H1 (cell line): ENCODE data around the gene UTP14C. TPM values are rescaled to one million over a fixed set of nuclear protein-coding genes. Genes with fewer than 3 reads are reported as not detected.
A peak's percentile ranks its signal among the peaks of the same experiment; 100 is the strongest.

Experiments
- CTCF ChIA-PET: fragments of 300-600 bp; sonication (Branson Sonifier 250); formaldehyde crosslinking; loops from one replicate; lab custom pipeline; 2021; ENCODE audit not compliant: partially characterized antibody; lab: Charles Lee
- POLR2A ChIA-PET: fragments of 300-600 bp; sonication (Branson Sonifier 250); formaldehyde crosslinking; loops from one replicate; lab custom pipeline; 2021; ENCODE audit warnings: inconsistent platforms; ENCODE audit not compliant: partially characterized antibody; lab: Charles Lee
- DNase-seq, 2 experiments: peaks; one replicate each; pipeline versions ENCODE4 v3.0.0 to v3.0.0-alpha.2; 2010 to 2022; ENCODE audit warnings: low spot score in 2 of 2, low read depth in 1 of 2, mixed read lengths in 1 of 2
- FAIRE-seq: peaks from 2 replicates; lab custom pipeline; 2011; peaks lifted over from hg19 to GRCh38; lab: Jason Lieb, UNC
- H2AFZ ChIP-seq: 2 replicates; pipeline ENCODE4 v1.8.1; 2012; ENCODE audit warnings: low read length, inconsistent platforms
- H2AK5ac ChIP-seq: 2 replicates; pipeline ENCODE4 v1.6.1; 2013; ENCODE audit warnings: low read depth, low read length
- H2BK120ac ChIP-seq: replicated peaks from 2 replicates; pipeline ENCODE3; 2013; ENCODE audit warnings: low read depth, low read length, inconsistent platforms
- H2BK12ac ChIP-seq: 2 replicates; pipeline ENCODE4 v1.6.1; 2013; ENCODE audit warnings: low read depth, low read length
- H2BK15ac ChIP-seq: 2 replicates; pipeline ENCODE4 v1.6.1; 2013; ENCODE audit warnings: low read length
- H2BK20ac ChIP-seq: 2 replicates; pipeline ENCODE4 v1.6.1; 2013; ENCODE audit warnings: low read length
- H2BK5ac ChIP-seq: 2 replicates; pipeline ENCODE4 v1.6.1; 2013; ENCODE audit warnings: low read depth, low read length
- H3K14ac ChIP-seq: 2 replicates; pipeline ENCODE4 v1.6.1; 2013; ENCODE audit warnings: inconsistent platforms; ENCODE audit not compliant: insufficient read length
- H3K18ac ChIP-seq: 2 replicates; pipeline ENCODE4 v1.6.1; 2013; ENCODE audit warnings: low read length; ENCODE audit errors: extremely low read depth
- H3K23ac ChIP-seq: 2 replicates; pipeline ENCODE4 v1.6.1; 2013; ENCODE audit warnings: inconsistent platforms; ENCODE audit not compliant: insufficient read length
- H3K23me2 ChIP-seq: 2 replicates; pipeline ENCODE4 v1.6.1; 2013; ENCODE audit warnings: low read depth, low read length
- H3K27ac ChIP-seq: 2 replicates; pipeline ENCODE4 v1.6.1; 2011; ENCODE audit warnings: low read depth, low read length, inconsistent platforms
- H3K27me3 ChIP-seq, 4 experiments: replicated peaks in 1 of 4; 1 replicate in 1 of 4; 2 replicates in 3 of 4; pipeline versions ENCODE4 v1.6.1 to v1.8.1; 2011 to 2013; ENCODE audit warnings: low read length in 3 of 4, mild to moderate bottlenecking in 3 of 4, inconsistent platforms in 2 of 4, mixed read lengths in 2 of 4, moderate library complexity in 1 of 4; ENCODE audit not compliant: control insufficient read depth in 3 of 4, insufficient read depth in 3 of 4; ENCODE audit errors: extremely low read depth in 1 of 4
- H3K36me3 ChIP-seq, 4 experiments: 2 replicates each; pipeline versions ENCODE4 v1.6.1 to v1.8.1; 2011 to 2013; ENCODE audit warnings: mild to moderate bottlenecking in 4 of 4, low read length in 3 of 4, moderate library complexity in 2 of 4, control low read depth in 1 of 4, inconsistent platforms in 1 of 4; ENCODE audit not compliant: insufficient read depth in 4 of 4, control insufficient read depth in 2 of 4
- H3K4ac ChIP-seq: replicated peaks from 2 replicates; pipeline ENCODE3; 2013; ENCODE audit warnings: low read length, low read depth, mixed read lengths, inconsistent platforms; ENCODE audit not compliant: insufficient read length
- H3K4me1 ChIP-seq, 4 experiments: replicated peaks in 1 of 4; 1 replicate in 1 of 4; 2 replicates in 3 of 4; pipeline versions ENCODE4 v1.6.1 to v1.8.1; 2011 to 2013; ENCODE audit warnings: low read length in 3 of 4, inconsistent platforms in 2 of 4, mixed read lengths in 1 of 4; ENCODE audit not compliant: insufficient read depth in 4 of 4, control insufficient read depth in 3 of 4
- H3K4me2 ChIP-seq, 2 experiments: 2 replicates each; pipeline versions ENCODE4 v1.6.1 to v1.8.1; 2011 to 2013; ENCODE audit warnings: low read depth in 2 of 2, low read length in 2 of 2, control low read depth in 1 of 2, inconsistent platforms in 1 of 2, mild to moderate bottlenecking in 1 of 2; ENCODE audit not compliant: insufficient read depth in 1 of 2
- H3K4me3 ChIP-seq, 4 experiments: fragments of 200-600, 300-600 bp in 1 of 4; sonication (generic), shearing (Covaris generic), sonication (Bioruptor Twin) in 1 of 4; 2 replicates each; pipeline versions ENCODE4 v1.5.1 to v1.8.1; 2011 to 2016; ENCODE audit warnings: low read length in 4 of 4, low read depth in 3 of 4, control low read depth in 2 of 4, inconsistent platforms in 2 of 4, mild to moderate bottlenecking in 2 of 4, mixed read lengths in 1 of 4, moderate library complexity in 1 of 4; ENCODE audit not compliant: insufficient read depth in 2 of 4; ENCODE audit errors: extremely low read depth in 1 of 4
- H3K56ac ChIP-seq: replicated peaks from 2 replicates; pipeline ENCODE3; 2013; ENCODE audit warnings: low read depth, mild to moderate bottlenecking, mixed read lengths, low read length, inconsistent platforms; ENCODE audit not compliant: insufficient read length
- H3K79me1 ChIP-seq: 2 replicates; pipeline ENCODE4 v1.6.1; 2013; ENCODE audit warnings: low read depth, low read length, control low read depth
- H3K79me2 ChIP-seq, 2 experiments: 2 replicates each; pipeline versions ENCODE4 v1.6.1 to v1.8.1; 2012 to 2013; ENCODE audit warnings: low read length in 2 of 2, mild to moderate bottlenecking in 2 of 2, inconsistent platforms in 1 of 2; ENCODE audit not compliant: insufficient read depth in 2 of 2, control insufficient read depth in 1 of 2
- H3K9ac ChIP-seq, 4 experiments: replicated peaks in 1 of 4; 1 replicate in 1 of 4; 2 replicates in 3 of 4; pipeline versions ENCODE4 v1.6.1 to v1.8.1; 2011 to 2013; ENCODE audit warnings: low read depth in 3 of 4, low read length in 3 of 4, control low read depth in 2 of 4, mild to moderate bottlenecking in 2 of 4, moderate library complexity in 2 of 4, inconsistent platforms in 1 of 4; ENCODE audit errors: extremely low read depth in 1 of 4
- H3K9me3 ChIP-seq, 2 experiments: 2 replicates each; pipeline versions ENCODE4 v1.6.1 to v1.8.1; 2012 to 2013; ENCODE audit warnings: mild to moderate bottlenecking in 2 of 2, moderate library complexity in 2 of 2, control low read depth in 1 of 2, inconsistent platforms in 1 of 2, low read depth in 1 of 2, low read length in 1 of 2, mixed read lengths in 1 of 2; ENCODE audit not compliant: insufficient read depth in 2 of 2
- H4K20me1 ChIP-seq, 2 experiments: replicated peaks in 1 of 2; 2 replicates each; pipeline versions ENCODE3 to v1.8.1; 2011 to 2013; ENCODE audit warnings: inconsistent platforms in 2 of 2, low read length in 2 of 2, mild to moderate bottlenecking in 1 of 2; ENCODE audit not compliant: insufficient read depth in 2 of 2, control insufficient read depth in 1 of 2
- H4K5ac ChIP-seq: 2 replicates; pipeline ENCODE4 v1.6.1; 2013; ENCODE audit warnings: low read length, low read depth, mixed read lengths, inconsistent platforms; ENCODE audit not compliant: insufficient read length
- H4K8ac ChIP-seq: 2 replicates; pipeline ENCODE4 v1.8.0; 2013; ENCODE audit warnings: mild to moderate bottlenecking, moderate library complexity, low read length, inconsistent platforms; ENCODE audit not compliant: insufficient read depth; ENCODE audit errors: extremely low read depth
- H4K91ac ChIP-seq: replicated peaks from 2 replicates; pipeline ENCODE3; 2013; ENCODE audit warnings: low read length, mixed read lengths, inconsistent platforms; ENCODE audit not compliant: insufficient read length
- BCL11A ChIP-seq, 2 experiments: IDR thresholded peaks; one replicate each; pipeline ENCODE4 v1.6.1; 2011; ENCODE audit warnings: low read depth in 2 of 2, low read length in 2 of 2, mild to moderate bottlenecking in 2 of 2
- CREB1 ChIP-seq: IDR thresholded peaks from 2 replicates; pipeline ENCODE4 v1.6.1; 2012; ENCODE audit warnings: inconsistent platforms
- EZH2 ChIP-seq: fragments of 200-600 bp; sonication (generic); IDR thresholded peaks from 2 replicates; pipeline ENCODE4 v1.7.1; 2012; ENCODE audit warnings: low read depth, mild to moderate bottlenecking, moderate library complexity, low read length, inconsistent platforms; ENCODE audit not compliant: severe bottlenecking
- PHF8 ChIP-seq: fragments of 200-600 bp; sonication (generic); conservative IDR thresholded peaks from 2 replicates; pipeline ENCODE4 v1.7.1; 2012; ENCODE audit warnings: low read depth, mild to moderate bottlenecking, inconsistent platforms, low read length, moderate library complexity
- POLR2AphosphoS5 ChIP-seq: IDR thresholded peaks from 2 replicates; pipeline ENCODE4 v1.6.1; 2011; ENCODE audit warnings: low read depth, low read length
- RFX5 ChIP-seq: IDR thresholded peaks from 2 replicates; pipeline ENCODE4 v1.6.1; 2011; ENCODE audit warnings: low read depth, low read length, improper control_type of control experiment, borderline replicate concordance
- RNF2 ChIP-seq: fragments of 200-900, 300-1000 bp; sonication (generic); IDR thresholded peaks from 2 replicates; pipeline ENCODE4 v1.7.1; 2016; ENCODE audit warnings: borderline replicate concordance, low read depth, mild to moderate bottlenecking, antibody characterized with exemption, low read length; ENCODE audit not compliant: poor library complexity, severe bottlenecking; ENCODE audit errors: missing control alignments
- SP2 ChIP-seq: IDR thresholded peaks from 2 replicates; pipeline ENCODE4 v1.6.1; 2012; ENCODE audit warnings: mild to moderate bottlenecking, low read length, inconsistent platforms
- WGBS, 2 experiments: shearing (Covaris generic) in 1 of 2; methylation state at CpG; one replicate each; pipeline versions ENCODE4 v1.1.6 to v1.1.7; 2013 to 2015; ENCODE audit warnings: low lambda C conversion rate in 2 of 2, mixed read lengths in 2 of 2, inconsistent platforms in 1 of 2, low coverage in 1 of 2, missing lambda C conversion rate in 1 of 2; ENCODE audit not compliant: insufficient replicate concordance in 2 of 2, insufficient coverage in 1 of 2, insufficient read length in 1 of 2; ENCODE audit errors: extremely low coverage in 1 of 2, missing lambda C conversion rate in 1 of 2; 5-methylcytosine and 5-hydroxymethylcytosine counted together
- polyA plus RNA-seq, 7 experiments: library from polyadenylated mRNA; depleted of rRNA in 3 of 7; stranded (reverse) in 5 of 7; unstranded in 2 of 7; fragments of >200 nt in 5 of 7; fragments of 200-250 nt in 2 of 7; gene quantifications; 1 replicate in 5 of 7; 2 replicates in 1 of 7; 4 replicates in 1 of 7; pipeline versions ENCODE4 v1.2.1 to v1.2.3, GENCODE V29; 2011 to 2013; ENCODE audit warnings: missing spikeins in 2 of 7, mixed read lengths in 2 of 7
- total RNA-seq: library from RNA; stranded (reverse); fragmentation: NEBNext Ultra II Directional; extraction: Animal tissue kit (Norgen Biotek cat#: 25700); gene quantifications from 2 replicates; pipeline ENCODE4 v1.2.1, GENCODE V29; 2021

The UTP14C gene
- total and polyA plus RNA-seq, 2 of the 8 experiments (the other 6 are each of a cell fraction or from before 2014, with no cell fraction given), result 6.8 to 22.7 TPM

GRCh38 chr13:51998723-51999509 is 25.6 kb upstream of the UTP14C start:
- Histone ChIP-seq H4K5ac (no peak overlapping the region), H3K23me2 (peaks cover 2% of the 10 kb centered on the region; the same call in 1 of the 2 replicates), H3K27ac (no peak overlapping the region)
- POLR2A ChIA-PET, result interaction anchor here (1.0 to 1.5 kb wide), 4 partner anchors 13 to 28 kb away, joined by 3 to 7 read pairs (median 4); partner anchors contain the start of genes ALG11 and ATP7B
- TF ChIP-seq POLR2AphosphoS5 (no peak), RNF2 (no peak), EZH2 (no peak), RFX5 (no peak), CREB1 (no peak), SP2 (no peak), PHF8 (no peak), BCL11A (IDR thresholded peaks at IDR 0.05; ENCODE audit: low read depth in 2 of 2, low read length in 2 of 2) (no peak)
- TF ChIP-seq, all 59 proteins: peak for 0
- Histone ChIP-seq H2AK5ac (no peak overlapping the region), H2BK120ac (no peak overlapping the region), H2BK12ac (no peak overlapping the region), H2BK20ac (no peak overlapping the region), H3K9ac (no peak overlapping the region), H3K4me2 (peak overlapping the region; percentile 37 to 43), H3K79me1 (0 out of 2 replicates have a peak, but pooled peaks cover 3% of the 10 kb centered on the region), H4K8ac (no peak overlapping the region), H2BK5ac (no peak overlapping the region), H2AFZ (no peak overlapping the region), H4K91ac (no peak overlapping the region), H3K4me1 (peaks cover 0 to 19% (median 14%) of the 10 kb centered on the region in 4 experiments; a peak in 5 of 7 replicates), H3K23ac (no peak overlapping the region), H3K4me3 (no peak overlapping the region), H3K9me3 (no peaks in the 10 kb centered on the region), H4K20me1 (no peaks in the 10 kb centered on the region), H3K79me2 (no peaks in the 10 kb centered on the region), H3K18ac (no peak overlapping the region), H2BK15ac (no peak overlapping the region), H3K27me3 (no peaks in the 10 kb centered on the region; a peak in 1 of 7 replicates), H3K36me3 (no peaks in the 10 kb centered on the region), H3K4ac (no peak overlapping the region), H3K14ac (no peak overlapping the region), H3K56ac (no peak overlapping the region)
- CTCF ChIA-PET, result interaction anchor here (0.6 to 6.7 kb wide), 15 partner anchors 10 to 196 kb away, joined by 3 to 107 read pairs (median 6); partner anchors contain the start of gene NEK5
- WGBS, 2 experiments, result 65% methylated on average over 6 of the region's 6 CpGs; no CpG with 5 or more reads in 1 of the 2 experiments
- no peak for DNase-seq
- no peak for FAIRE-seq
